SU-DHL-6 (cell line): Measurements from ENCODE around the gene LHX3.

Experiments
- CTCF ChIP-seq: fragments of 200-600 bp; sonication (generic); IDR thresholded peaks from one replicate; pipeline ENCODE4 v1.5.1; 2017; ENCODE audit warnings: antibody characterized with exemption, mild to moderate bottlenecking, low read length, moderate library complexity; ENCODE audit not compliant: insufficient read depth, poor library complexity, severe bottlenecking
- EZH2phosphoT487 ChIP-seq: fragments of 200-600 bp; sonication (generic), shearing (Covaris generic); conservative IDR thresholded peaks from 2 replicates; pipeline ENCODE4 v1.6.1; 2018; ENCODE audit warnings: mild to moderate bottlenecking, antibody characterized with exemption, low read length, moderate library complexity, mixed read lengths

DNA sequence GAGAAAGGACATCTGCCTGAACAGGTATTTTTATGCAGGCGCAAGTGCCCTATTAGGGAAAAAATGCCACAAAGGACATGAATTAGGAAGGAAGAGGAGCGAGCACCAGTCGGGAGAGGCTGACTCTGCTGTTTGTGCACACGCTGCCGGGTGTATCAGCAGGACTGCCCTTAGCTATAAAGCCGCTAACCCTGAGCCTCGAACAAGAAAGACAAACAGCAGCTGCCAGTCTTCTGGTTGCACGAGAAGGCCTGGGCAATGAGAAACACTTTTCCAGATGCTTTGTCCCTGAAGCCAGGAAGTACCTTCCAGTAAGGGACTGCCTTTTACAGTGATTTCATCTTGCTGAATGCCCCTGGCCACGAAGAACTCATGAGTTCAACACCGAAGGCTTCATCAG, 28.0 kb upstream of the LHX3 start:
- TF ChIP-seq EZH2phosphoT487 (no peak), CTCF (no peak)
